ENCODE results near the gene EIF2S2.
A peak's percentile ranks its signal among the peaks of the same experiment; 100 is the strongest.
"Not testable (repeated sequence)": the region's sequence is repeated elsewhere in the genome, so short reads cannot be mapped to it uniquely, and the experiment has no call there.

The EIF2S2 gene

DNA sequence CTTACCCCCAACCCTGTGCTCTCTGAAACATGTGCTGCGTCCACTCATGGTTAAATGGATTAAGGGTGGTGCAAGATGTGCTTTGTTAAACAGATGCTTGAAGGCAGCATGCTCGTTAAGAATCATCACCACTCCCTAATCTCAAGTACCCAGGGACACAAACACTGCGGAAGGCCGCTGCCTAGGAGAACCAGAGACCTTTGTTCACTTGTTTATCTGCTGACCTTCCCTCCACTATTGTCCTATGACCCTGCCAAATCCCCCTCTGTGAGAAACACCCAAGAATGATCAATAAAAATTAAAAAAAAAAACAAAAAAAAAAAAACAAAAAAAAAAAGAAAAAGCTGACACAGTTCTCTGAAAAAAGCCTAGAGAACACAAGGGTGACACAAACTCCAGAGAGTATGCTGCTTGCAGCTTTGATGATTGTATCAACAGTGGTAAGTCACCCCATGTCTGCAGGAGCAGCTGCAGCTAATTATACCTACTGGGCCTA is 21.4 kb upstream of the EIF2S2 start:
- not testable (repeated sequence) for H3K9ac ChIP-seq (ENCODE audit: low read depth, low read length); H3K9me3 ChIP-seq (ENCODE audit: insufficient read depth, low read depth, low read length); H3K4me1 ChIP-seq (ENCODE audit: insufficient read depth, low read length); H3K36me3 ChIP-seq (ENCODE audit: insufficient read depth, low read depth, low read length); H3K27me3 ChIP-seq (ENCODE audit: insufficient read depth, low read length); H3K27ac ChIP-seq (ENCODE audit: low read length); H3K4me3 ChIP-seq (ENCODE audit: low read length)

DNA sequence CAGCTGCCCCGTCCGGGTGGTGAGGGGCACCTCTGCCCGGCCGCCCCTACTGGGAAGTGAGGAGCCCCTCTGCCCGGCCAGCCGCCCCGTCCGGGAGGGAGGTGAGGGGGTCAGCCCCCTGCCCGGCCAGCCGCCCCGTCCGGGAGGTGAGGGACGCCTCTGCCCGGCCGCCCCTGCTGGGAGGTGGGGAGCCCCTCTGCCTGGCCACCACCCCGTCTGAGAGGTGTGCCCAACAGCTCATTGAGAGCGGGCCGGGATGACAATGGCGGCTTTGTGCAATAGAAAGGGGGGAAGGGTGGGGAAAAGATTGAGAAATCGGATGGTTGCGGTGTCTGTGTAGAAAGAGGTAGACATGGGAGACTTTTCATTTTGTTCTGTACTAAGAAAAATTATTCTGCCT is 20.9 kb upstream of the EIF2S2 start:
- not testable (repeated sequence) for H3K27ac ChIP-seq (ENCODE audit: low read length); H3K36me3 ChIP-seq (ENCODE audit: insufficient read depth, low read depth, low read length); H3K9ac ChIP-seq (ENCODE audit: low read depth, low read length); H3K9me3 ChIP-seq (ENCODE audit: insufficient read depth, low read depth, low read length); H3K4me1 ChIP-seq (ENCODE audit: insufficient read depth, low read length); H3K27me3 ChIP-seq (ENCODE audit: insufficient read depth, low read length); H3K4me3 ChIP-seq (ENCODE audit: low read length)

DNA sequence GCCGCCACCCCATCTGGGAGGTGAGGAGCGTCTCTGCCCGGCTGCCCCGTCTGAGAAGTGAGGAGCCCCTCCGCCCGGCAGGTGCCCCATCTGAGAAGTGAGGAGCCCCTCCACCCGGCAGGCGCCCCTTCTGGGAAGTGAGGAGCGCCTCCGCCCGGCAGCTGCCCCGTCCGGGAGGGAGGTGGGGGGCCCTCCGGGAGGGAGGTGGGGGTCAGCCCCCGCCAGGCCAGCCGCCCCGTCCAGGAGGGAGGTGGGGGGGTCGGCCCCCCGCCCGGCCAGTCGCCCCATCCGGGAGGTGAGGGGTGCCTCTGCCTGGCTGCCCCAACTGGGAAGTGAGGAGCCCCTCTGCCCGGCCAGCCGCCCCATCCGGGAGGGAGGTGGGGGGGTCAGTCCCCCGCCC is 20.4 kb upstream of the EIF2S2 start:
- not testable (repeated sequence) for H3K4me3 ChIP-seq (ENCODE audit: low read length); H3K9ac ChIP-seq (ENCODE audit: low read depth, low read length); H3K4me1 ChIP-seq (ENCODE audit: insufficient read depth, low read length); H3K36me3 ChIP-seq (ENCODE audit: insufficient read depth, low read depth, low read length); H3K9me3 ChIP-seq (ENCODE audit: insufficient read depth, low read depth, low read length); H3K27me3 ChIP-seq (ENCODE audit: insufficient read depth, low read length); H3K27ac ChIP-seq (ENCODE audit: low read length)

DNA sequence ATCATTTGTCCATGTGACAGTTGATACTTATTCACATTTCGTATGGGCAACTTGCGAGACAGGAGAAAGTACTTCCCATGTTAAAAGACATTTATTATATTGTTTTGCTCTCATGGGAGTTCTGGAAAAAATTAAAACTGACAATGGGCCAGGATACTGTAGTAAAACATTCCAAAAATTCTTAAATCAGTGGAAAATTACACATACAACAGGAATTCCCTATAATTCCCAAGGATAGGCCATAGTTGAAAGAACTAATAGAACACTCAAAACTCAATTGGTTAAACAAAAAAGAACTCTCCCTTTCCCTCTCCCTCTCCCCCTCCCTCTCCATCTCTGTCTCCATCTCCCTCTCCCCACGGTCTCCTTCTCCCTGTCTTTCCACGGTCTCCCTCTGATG is 19.4 kb upstream of the EIF2S2 start:
- Histone ChIP-seq H3K9me3 (ENCODE audit: insufficient read depth, low read depth, low read length) (no peaks in the 10 kb centered on the region), H3K4me3 (ENCODE audit: low read length) (no peak overlapping the region), H3K27me3 (ENCODE audit: insufficient read depth, low read length) (no peaks in the 10 kb centered on the region; the same call in 1 of the 2 replicates), H3K27ac (ENCODE audit: low read length) (no peak overlapping the region), H3K9ac (ENCODE audit: low read depth, low read length) (no peak overlapping the region), H3K36me3 (ENCODE audit: insufficient read depth, low read depth, low read length) (no peaks in the 10 kb centered on the region), H3K4me1 (ENCODE audit: insufficient read depth, low read length) (no peaks in the 10 kb centered on the region)

DNA sequence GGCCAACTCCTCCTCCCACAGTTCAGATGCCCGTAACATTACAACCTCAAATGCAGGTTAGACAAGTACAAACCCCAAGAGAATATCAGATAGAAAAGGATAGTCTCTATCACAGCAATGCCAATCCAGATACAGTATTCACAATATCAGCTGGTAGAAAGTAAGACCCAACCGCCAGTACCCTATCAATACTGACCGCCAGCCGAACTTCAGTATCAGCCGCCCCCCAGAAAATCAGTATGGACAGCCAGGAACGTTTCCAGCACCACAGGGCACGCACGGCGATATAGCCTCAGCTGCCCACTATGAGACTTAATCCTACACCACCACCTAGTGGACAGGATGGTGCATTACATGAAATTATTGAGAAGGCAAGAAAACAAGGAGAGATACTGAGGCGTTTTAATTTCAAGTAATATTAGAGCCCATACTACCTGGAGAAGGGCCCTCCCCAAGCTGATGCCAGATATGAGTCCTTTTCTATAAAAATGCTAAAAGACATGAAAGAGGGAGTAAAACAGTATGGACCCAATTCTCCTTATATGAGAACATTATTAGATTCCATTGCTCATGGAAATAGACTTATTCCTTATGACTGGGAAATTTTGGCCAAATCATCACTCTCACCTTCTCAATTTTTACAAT is 17.6 kb upstream of the EIF2S2 start:
- Histone ChIP-seq H3K9ac (ENCODE audit: low read depth, low read length) (no peak overlapping the region), H3K27ac (ENCODE audit: low read length) (no peak overlapping the region), H3K4me1 (ENCODE audit: insufficient read depth, low read length) (no peaks in the 10 kb centered on the region), H3K9me3 (ENCODE audit: insufficient read depth, low read depth, low read length) (no peaks in the 10 kb centered on the region), H3K27me3 (ENCODE audit: insufficient read depth, low read length) (no peaks in the 10 kb centered on the region; the same call in 1 of the 2 replicates), H3K4me3 (ENCODE audit: low read length) (0 out of 2 replicates have a peak overlapping the region, but pooled peaks have one; percentile 41), H3K36me3 (ENCODE audit: insufficient read depth, low read depth, low read length) (no peaks in the 10 kb centered on the region)

DNA sequence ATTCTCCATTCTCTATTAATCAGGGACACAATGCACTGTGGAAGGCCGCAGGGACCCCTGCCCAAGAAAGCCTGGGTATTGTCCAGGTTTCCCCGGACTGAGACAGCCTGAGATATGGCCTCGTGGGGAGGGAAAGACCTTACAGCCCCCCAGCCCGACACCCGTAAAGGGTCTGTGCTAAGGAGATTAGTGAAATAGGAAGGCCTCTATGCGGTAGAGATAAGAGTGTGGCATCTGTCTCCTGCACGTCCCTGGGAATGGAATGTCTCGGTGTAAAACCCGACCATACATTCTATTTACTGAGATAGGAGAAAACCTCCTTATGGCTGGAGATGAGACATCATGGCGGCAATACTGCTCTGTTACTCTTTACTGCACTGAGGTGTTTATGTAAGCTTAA is 15.7 kb upstream of the EIF2S2 start:
- Histone ChIP-seq H3K4me1 (ENCODE audit: insufficient read depth, low read length) (no peaks in the 10 kb centered on the region), H3K27ac (ENCODE audit: low read length) (no peak overlapping the region)

DNA sequence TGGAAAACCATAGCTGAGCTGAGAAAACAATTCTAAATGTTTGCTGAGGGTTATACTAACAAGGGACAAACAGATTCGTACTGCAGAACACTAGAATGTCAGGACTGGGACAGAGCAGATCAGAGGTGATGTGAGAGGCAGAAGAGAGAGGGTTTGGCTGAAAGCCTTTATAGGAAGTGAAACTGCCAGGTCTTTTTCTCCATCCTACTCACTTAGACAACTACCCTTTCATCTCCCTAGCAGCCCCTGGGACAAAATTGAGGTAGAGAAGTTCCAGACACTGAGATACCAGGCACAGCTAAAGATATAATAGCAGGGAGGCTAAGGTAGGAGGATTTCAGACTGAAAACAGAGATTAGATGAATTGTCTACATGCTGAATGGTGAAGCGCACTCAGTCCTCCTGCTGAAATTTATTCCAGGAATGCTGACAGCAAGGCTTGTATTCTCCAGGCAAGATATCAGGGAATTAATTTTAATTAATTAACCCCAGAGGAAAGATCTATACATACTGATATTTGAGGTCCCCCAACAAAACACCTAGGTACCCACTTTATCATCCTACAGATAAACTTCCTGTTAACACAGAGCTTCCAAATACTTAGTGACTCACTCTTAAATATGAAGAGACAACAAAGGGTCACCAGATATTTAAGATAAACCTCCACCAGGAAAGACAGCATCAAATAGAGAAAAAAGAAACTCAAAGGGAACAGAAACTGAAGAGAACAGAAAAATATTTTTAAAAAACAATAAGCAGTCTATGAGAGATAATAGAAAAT is 12.6 kb upstream of the EIF2S2 start:
- H3K9me3 ChIP-seq (ENCODE audit: insufficient read depth, low read depth, low read length): no peaks in the 10 kb centered on the region
- no peak overlapping the region for H3K4me3 ChIP-seq (ENCODE audit: low read length)
- no peaks in the 10 kb centered on the region; the same call in none of the 2 replicates for H3K27me3 ChIP-seq (ENCODE audit: insufficient read depth, low read length)
- H3K36me3 ChIP-seq (ENCODE audit: insufficient read depth, low read depth, low read length): no peaks in the 10 kb centered on the region
- H3K4me1 ChIP-seq (ENCODE audit: insufficient read depth, low read length): no peaks in the 10 kb centered on the region
- no peak overlapping the region for H3K9ac ChIP-seq (ENCODE audit: low read depth, low read length)
- no peak overlapping the region for H3K27ac ChIP-seq (ENCODE audit: low read length)

More for the DNA sequence above, 15.7 kb upstream of the EIF2S2 start:
- H3K27me3 ChIP-seq (ENCODE audit: insufficient read depth, low read length): no peaks in the 10 kb centered on the region; the same call in 1 of the 2 replicates
- no peak overlapping the region for H3K9ac ChIP-seq (ENCODE audit: low read depth, low read length)
- H3K4me3 ChIP-seq (ENCODE audit: low read length): no peak overlapping the region
- H3K9me3 ChIP-seq (ENCODE audit: insufficient read depth, low read depth, low read length): no peaks in the 10 kb centered on the region
- no peaks in the 10 kb centered on the region for H3K36me3 ChIP-seq (ENCODE audit: insufficient read depth, low read depth, low read length)

DNA sequence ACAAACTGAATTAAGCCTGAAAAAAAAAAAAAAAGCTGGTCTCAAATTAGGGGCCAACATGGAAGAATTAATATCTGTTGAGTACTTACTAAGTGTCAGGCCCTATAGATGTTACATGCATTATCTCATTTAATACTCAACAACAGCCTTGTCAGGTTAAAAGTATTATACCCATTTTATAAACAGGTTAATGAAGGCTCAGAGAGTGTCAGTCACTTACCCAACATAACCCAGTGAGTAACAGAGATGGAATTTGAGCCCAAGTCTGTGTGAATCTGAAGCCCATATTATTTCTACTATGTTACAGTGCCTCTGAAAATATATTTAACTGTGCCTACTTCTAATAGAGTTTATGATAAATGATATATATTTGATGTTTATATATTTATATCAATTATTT is 11.3 kb upstream of the EIF2S2 start:
- no peaks in the 10 kb centered on the region for H3K36me3 ChIP-seq (ENCODE audit: insufficient read depth, low read depth, low read length)
- H3K4me1 ChIP-seq (ENCODE audit: insufficient read depth, low read length): no peaks in the 10 kb centered on the region
- H3K9me3 ChIP-seq (ENCODE audit: insufficient read depth, low read depth, low read length): no peaks in the 10 kb centered on the region
- no peak overlapping the region for H3K4me3 ChIP-seq (ENCODE audit: low read length)
- H3K27me3 ChIP-seq (ENCODE audit: insufficient read depth, low read length): no peaks in the 10 kb centered on the region; the same call in 1 of the 2 replicates
- H3K27ac ChIP-seq (ENCODE audit: low read length): no peak overlapping the region
- no peak overlapping the region for H3K9ac ChIP-seq (ENCODE audit: low read depth, low read length)

DNA sequence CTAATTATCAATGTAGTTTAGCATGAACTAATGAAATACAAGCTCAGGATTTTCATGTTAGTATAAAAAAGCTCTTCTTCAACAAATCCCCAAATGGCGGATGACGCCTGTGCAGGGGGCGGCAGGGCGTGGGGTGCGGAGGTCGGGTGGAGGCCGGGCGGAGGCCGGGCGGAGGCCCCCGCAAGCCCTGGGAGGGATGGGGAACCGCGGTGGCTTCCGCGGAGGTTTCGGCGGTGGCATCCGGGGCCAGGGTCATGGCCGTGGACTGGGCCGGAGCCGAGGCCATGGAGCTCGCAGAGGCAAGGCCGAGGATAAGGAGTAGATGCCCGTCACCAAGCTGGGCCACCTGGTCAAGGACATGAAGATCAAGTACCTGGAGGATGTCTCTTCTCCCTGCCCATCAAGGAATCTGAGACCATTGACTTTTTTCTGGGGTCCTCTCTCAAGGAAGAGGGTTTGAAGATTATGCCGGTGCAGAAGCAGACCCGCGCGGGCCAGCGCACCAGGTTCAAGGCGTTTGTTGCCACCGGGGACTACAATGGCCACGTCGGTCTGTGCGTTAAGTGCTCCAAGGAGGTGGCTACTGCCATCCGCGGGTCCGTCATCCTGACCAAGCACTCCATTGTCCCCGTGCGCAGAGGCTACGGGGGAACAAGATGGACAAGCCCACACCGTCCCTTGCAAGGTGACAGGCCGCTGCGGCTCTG is 10.4 kb upstream of the EIF2S2 start:
- Histone ChIP-seq H3K27ac (ENCODE audit: low read length) (no peak overlapping the region), H3K36me3 (ENCODE audit: insufficient read depth, low read depth, low read length) (no peaks in the 10 kb centered on the region), H3K4me3 (ENCODE audit: low read length) (no peak overlapping the region), H3K9ac (ENCODE audit: low read depth, low read length) (no peak overlapping the region), H3K9me3 (ENCODE audit: insufficient read depth, low read depth, low read length) (no peaks in the 10 kb centered on the region), H3K27me3 (ENCODE audit: insufficient read depth, low read length) (no peaks in the 10 kb centered on the region; the same call in 1 of the 2 replicates), H3K4me1 (ENCODE audit: insufficient read depth, low read length) (no peaks in the 10 kb centered on the region)

DNA sequence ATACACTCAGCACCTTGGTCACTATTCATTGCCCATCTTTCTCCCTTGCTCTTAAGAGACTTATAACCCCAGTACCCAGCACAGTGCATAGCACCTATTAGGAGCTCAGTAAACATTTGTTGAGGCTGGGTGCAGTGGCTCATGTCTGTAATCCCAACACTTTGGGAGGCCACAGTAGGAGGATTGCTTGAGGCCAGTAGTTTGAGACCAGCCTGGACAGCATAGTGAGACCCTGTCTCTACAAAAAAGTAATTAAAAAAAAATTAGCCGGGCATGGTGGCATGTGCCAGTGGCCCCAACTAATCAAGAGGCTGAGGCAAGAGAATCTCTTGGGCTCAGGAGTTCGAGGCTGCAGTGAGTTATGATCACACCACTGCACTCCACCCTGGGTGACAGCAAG is 8.2 kb upstream of the EIF2S2 start:
- Histone ChIP-seq H3K9ac (ENCODE audit: low read depth, low read length) (no peak overlapping the region), H3K4me1 (ENCODE audit: insufficient read depth, low read length) (no peaks in the 10 kb centered on the region), H3K36me3 (ENCODE audit: insufficient read depth, low read depth, low read length) (no peaks in the 10 kb centered on the region)

DNA sequence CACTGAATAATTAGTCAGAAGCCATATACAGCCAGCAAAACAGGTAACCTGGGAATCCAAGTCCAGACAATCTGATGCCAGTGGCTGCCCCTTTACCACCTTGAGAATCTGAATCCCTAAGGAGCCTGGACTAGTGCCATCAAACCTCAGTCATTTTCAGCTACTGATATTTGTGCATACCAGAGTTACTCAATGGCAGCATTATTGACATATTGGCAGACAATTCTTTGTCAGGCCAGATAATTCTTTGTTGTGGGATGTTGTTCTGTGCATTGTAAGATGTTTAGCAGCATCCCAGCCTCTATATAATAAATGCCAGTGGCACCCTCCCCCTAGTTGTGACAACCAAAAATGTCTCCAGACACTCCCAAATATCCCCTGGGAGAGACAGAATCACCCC is 3.2 kb upstream of the EIF2S2 start:
- Histone ChIP-seq H3K27me3 (ENCODE audit: insufficient read depth, low read length) (no peaks in the 10 kb centered on the region; the same call in 1 of the 2 replicates), H3K9ac (ENCODE audit: low read depth, low read length) (no peak overlapping the region), H3K9me3 (ENCODE audit: insufficient read depth, low read depth, low read length) (no peaks in the 10 kb centered on the region), H3K27ac (ENCODE audit: low read length) (no peak overlapping the region), H3K4me1 (ENCODE audit: insufficient read depth, low read length) (no peaks in the 10 kb centered on the region; the same call in 1 of the 2 replicates), H3K36me3 (ENCODE audit: insufficient read depth, low read depth, low read length) (no peaks in the 10 kb centered on the region; the same call in 1 of the 2 replicates), H3K4me3 (ENCODE audit: low read length) (no peak overlapping the region)

More for the DNA sequence above, 8.2 kb upstream of the EIF2S2 start:
- Histone ChIP-seq H3K27me3 (ENCODE audit: insufficient read depth, low read length) (no peaks in the 10 kb centered on the region; the same call in 1 of the 2 replicates), H3K27ac (ENCODE audit: low read length) (no peak overlapping the region), H3K9me3 (ENCODE audit: insufficient read depth, low read depth, low read length) (no peaks in the 10 kb centered on the region), H3K4me3 (ENCODE audit: low read length) (no peak overlapping the region)
